SK-N-SH (cell line): ENCODE results near the gene DYNLT1. TPM values are rescaled to one million over a fixed set of nuclear protein-coding genes. Genes with fewer than 3 reads are reported as not detected.

ENCODE experiments used
- CTCF ChIA-PET: fragments of 300-600, 350-600 bp; formaldehyde crosslinking; extraction: SDS; loops from one replicate; lab custom pipeline; 2021; lab: Yijun Ruan, JAX
- POLR2A ChIA-PET: fragments of 350-600 bp; sonication (Branson Sonifier 250); formaldehyde crosslinking; extraction: SDS; loops from one replicate; lab custom pipeline; 2020; ENCODE audit warnings: antibody characterized with exemption, inconsistent platforms; lab: Yijun Ruan, JAX
- DNase-seq: peaks from one replicate; pipeline ENCODE4 v3.0.0; 2012
- H2AFZ ChIP-seq: fragments of 200-600 bp; sonication (generic); 2 replicates; pipeline ENCODE4 v1.8.1; 2016; ENCODE audit warnings: antibody characterized with exemption, mild to moderate bottlenecking, low read depth
- H3F3A ChIP-seq: fragments of 200-600 bp; sonication (generic); replicated peaks from 2 replicates; pipeline ENCODE3; 2016; ENCODE audit warnings: antibody characterized with exemption, mild to moderate bottlenecking; ENCODE audit not compliant: insufficient read depth
- H3K27ac ChIP-seq, 2 experiments: fragments of 200-500 bp in 1 of 2; fragments of 200-600 bp in 1 of 2; sonication (Bioruptor generic) in 1 of 2; sonication (generic), shearing (Covaris generic) in 1 of 2; 2 replicates each; pipeline versions ENCODE4 v1.5.1 to v1.6.1; 2014 to 2016; ENCODE audit warnings: low read depth in 2 of 2, inconsistent platforms in 1 of 2, low read length in 1 of 2, mild to moderate bottlenecking in 1 of 2, mixed read lengths in 1 of 2
- H3K27me3 ChIP-seq: fragments of 200-600 bp; sonication (generic), shearing (Covaris generic); 2 replicates; pipeline ENCODE4 v1.6.1; 2016; ENCODE audit warnings: mixed run types; ENCODE audit not compliant: insufficient read depth
- H3K36me3 ChIP-seq, 2 experiments: fragments of 200-500 bp in 1 of 2; fragments of 200-600 bp in 1 of 2; sonication (Bioruptor generic) in 1 of 2; sonication (generic) in 1 of 2; replicated peaks in 1 of 2; 2 replicates each; pipeline versions ENCODE3 to v1.5.1; 2014 to 2016; ENCODE audit warnings: low read length in 1 of 2, mild to moderate bottlenecking in 1 of 2; ENCODE audit not compliant: insufficient read depth in 2 of 2, control insufficient read depth in 1 of 2
- H3K4me1 ChIP-seq, 2 experiments: fragments of 200-500 bp in 1 of 2; fragments of 200-600 bp in 1 of 2; sonication (Bioruptor generic) in 1 of 2; sonication (generic), shearing (Covaris generic) in 1 of 2; 2 replicates each; pipeline versions ENCODE4 v1.5.1 to v1.6.1; 2014 to 2016; ENCODE audit warnings: low read depth in 1 of 2, low read length in 1 of 2, mixed run types in 1 of 2; ENCODE audit not compliant: insufficient read depth in 2 of 2, control insufficient read depth in 1 of 2
- H3K4me2 ChIP-seq: fragments of 200-600 bp; sonication (generic), shearing (Covaris generic); 2 replicates; pipeline ENCODE4 v1.6.1; 2017; ENCODE audit warnings: mixed run types
- H3K4me3 ChIP-seq, 2 experiments: fragments of 200-500 bp in 1 of 2; fragments of 200-600 bp in 1 of 2; sonication (Bioruptor generic) in 1 of 2; sonication (generic), shearing (Covaris generic) in 1 of 2; 2 replicates each; pipeline versions ENCODE4 v1.5.1 to v1.8.1; 2014 to 2016; ENCODE audit warnings: low read depth in 2 of 2, inconsistent platforms in 1 of 2, low read length in 1 of 2, mild to moderate bottlenecking in 1 of 2, mixed read lengths in 1 of 2, moderate library complexity in 1 of 2
- H3K79me2 ChIP-seq: fragments of 200-600 bp; sonication (generic); 2 replicates; pipeline ENCODE4 v1.8.1; 2017; ENCODE audit warnings: mild to moderate bottlenecking; ENCODE audit not compliant: insufficient read depth
- H3K9ac ChIP-seq: fragments of 200-600 bp; sonication (generic); 2 replicates; pipeline ENCODE4 v1.6.1; 2017; ENCODE audit warnings: mixed run types
- H3K9me2 ChIP-seq: fragments of 200-600 bp; sonication (generic); 2 replicates; pipeline ENCODE4 v1.6.1; 2017; ENCODE audit warnings: mixed run types
- H3K9me3 ChIP-seq: fragments of 200-600 bp; sonication (generic); 2 replicates; pipeline ENCODE4 v1.6.1; 2017; ENCODE audit warnings: mixed run types, mild to moderate bottlenecking, moderate library complexity
- H4K20me1 ChIP-seq: fragments of 200-600 bp; sonication (generic); 2 replicates; pipeline ENCODE4 v1.6.1; 2017; ENCODE audit warnings: mild to moderate bottlenecking, mixed run types; ENCODE audit not compliant: insufficient read depth
- FOXM1 ChIP-seq: IDR thresholded peaks from 2 replicates; pipeline ENCODE4 v1.4.0; 2012; ENCODE audit warnings: low read depth, mild to moderate bottlenecking
- GABPA ChIP-seq: IDR thresholded peaks from 2 replicates; pipeline ENCODE4 v1.4.0; 2012; ENCODE audit warnings: low read depth, mild to moderate bottlenecking
- GATA2 ChIP-seq: sonication (generic); formaldehyde crosslinking; IDR thresholded peaks from 2 replicates; pipeline ENCODE4 v1.5.0; 2020; ENCODE audit warnings: mild to moderate bottlenecking, missing genetic modification reagents
- JUND ChIP-seq: IDR thresholded peaks from 2 replicates; pipeline ENCODE4 v1.4.0; 2012
- RAD21 ChIP-seq: IDR thresholded peaks from 2 replicates; pipeline ENCODE4 v1.6.1; 2012; ENCODE audit warnings: mild to moderate bottlenecking, low read length
- RCOR1 ChIP-seq: fragments of 150-350 bp; IDR thresholded peaks from 2 replicates; pipeline ENCODE4 v1.6.1; 2017; ENCODE audit warnings: antibody characterized with exemption, low read length
- RXRA ChIP-seq: IDR thresholded peaks from 2 replicates; pipeline ENCODE4 v1.4.0; 2012; ENCODE audit warnings: low read depth, mild to moderate bottlenecking, borderline replicate concordance
- TCF12 ChIP-seq: IDR thresholded peaks from 2 replicates; pipeline ENCODE4 v1.4.0; 2012
- YY1 ChIP-seq: IDR thresholded peaks from 2 replicates; pipeline ENCODE4 v1.4.0; 2012; ENCODE audit warnings: low read depth, mild to moderate bottlenecking
- WGBS: methylation state at CpG from one replicate; pipeline ENCODE4 v1.1.6; 2017; ENCODE audit warnings: low lambda C conversion rate; 5-methylcytosine and 5-hydroxymethylcytosine counted together
- polyA plus RNA-seq, 3 experiments: library from polyadenylated mRNA; depleted of rRNA; stranded (reverse); fragments of >200 nt; gene quantifications; 2 replicates each; pipeline ENCODE4 v1.2.3, GENCODE V29; 2012
- TF ChIP-seq, protein P1 (sequence below): IDR thresholded peaks from 2 replicates; pipeline ENCODE4 v1.4.0; 2012; ENCODE audit warnings: low read depth, borderline replicate concordance
- TF ChIP-seq, protein P2 (sequence below): IDR thresholded peaks from 2 replicates; pipeline ENCODE4; 2012

DYNLT1 gene
- polyA plus RNA-seq, 1 of the 3 experiments (the other 2 are of a cell fraction), result 306 TPM

DNA sequence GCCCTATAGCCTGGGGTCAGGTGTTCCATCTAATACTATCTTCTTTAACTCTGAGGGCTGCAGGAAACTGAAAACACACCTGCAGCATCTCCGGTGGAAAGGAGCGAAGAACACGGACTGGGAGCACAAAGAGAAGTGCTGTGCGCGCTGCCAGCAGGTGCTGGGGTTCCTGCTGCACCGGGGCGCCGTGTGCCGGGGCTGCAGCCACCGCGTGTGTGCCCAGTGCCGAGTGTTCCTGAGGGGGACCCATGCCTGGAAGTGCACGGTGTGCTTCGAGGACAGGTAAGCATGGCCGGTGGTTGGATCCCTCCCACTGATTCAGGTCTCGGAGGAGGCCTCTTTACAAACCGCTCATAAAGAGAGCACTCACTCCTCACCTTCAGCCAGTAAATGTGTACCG lies 20.8 kb upstream of the DYNLT1 start:
- Histone ChIP-seq H3K9ac (no peak overlapping the region), H2AFZ (no peak overlapping the region), H4K20me1 (no peaks in the 10 kb centered on the region), H3K4me1 (no peaks in the 10 kb centered on the region), H3F3A (peaks cover 4% of the 10 kb centered on the region), H3K27me3 (no peaks in the 10 kb centered on the region), H3K27ac (no peak overlapping the region), H3K79me2 (no peaks in the 10 kb centered on the region), H3K36me3 (no peaks in the 10 kb centered on the region), H3K9me3 (no peaks in the 10 kb centered on the region), H3K9me2 (no peaks in the 10 kb centered on the region), H3K4me2 (no peak overlapping the region), H3K4me3 (no peak overlapping the region)
- 94% methylated on average over 5 of the region's 18 CpGs for WGBS
- no peak for DNase-seq
- TF ChIP-seq TCF12 (no peak), FOXM1 (no peak), JUND (no peak)
- TF ChIP-seq, protein P1, sequence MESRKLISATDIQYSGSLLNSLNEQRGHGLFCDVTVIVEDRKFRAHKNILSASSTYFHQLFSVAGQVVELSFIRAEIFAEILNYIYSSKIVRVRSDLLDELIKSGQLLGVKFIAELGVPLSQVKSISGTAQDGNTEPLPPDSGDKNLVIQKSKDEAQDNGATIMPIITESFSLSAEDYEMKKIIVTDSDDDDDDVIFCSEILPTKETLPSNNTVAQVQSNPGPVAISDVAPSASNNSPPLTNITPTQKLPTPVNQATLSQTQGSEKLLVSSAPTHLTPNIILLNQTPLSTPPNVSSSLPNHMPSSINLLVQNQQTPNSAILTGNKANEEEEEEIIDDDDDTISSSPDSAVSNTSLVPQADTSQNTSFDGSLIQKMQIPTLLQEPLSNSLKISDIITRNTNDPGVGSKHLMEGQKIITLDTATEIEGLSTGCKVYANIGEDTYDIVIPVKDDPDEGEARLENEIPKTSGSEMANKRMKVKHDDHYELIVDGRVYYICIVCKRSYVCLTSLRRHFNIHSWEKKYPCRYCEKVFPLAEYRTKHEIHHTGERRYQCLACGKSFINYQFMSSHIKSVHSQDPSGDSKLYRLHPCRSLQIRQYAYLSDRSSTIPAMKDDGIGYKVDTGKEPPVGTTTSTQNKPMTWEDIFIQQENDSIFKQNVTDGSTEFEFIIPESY, result no peak
- CTCF ChIA-PET, result interaction anchor here (1.5 kb wide), 1 partner anchor 25 kb away, joined by 4 read pairs; no protein-coding TSS in a partner anchor
- POLR2A ChIA-PET, result no interaction called here

DNA sequence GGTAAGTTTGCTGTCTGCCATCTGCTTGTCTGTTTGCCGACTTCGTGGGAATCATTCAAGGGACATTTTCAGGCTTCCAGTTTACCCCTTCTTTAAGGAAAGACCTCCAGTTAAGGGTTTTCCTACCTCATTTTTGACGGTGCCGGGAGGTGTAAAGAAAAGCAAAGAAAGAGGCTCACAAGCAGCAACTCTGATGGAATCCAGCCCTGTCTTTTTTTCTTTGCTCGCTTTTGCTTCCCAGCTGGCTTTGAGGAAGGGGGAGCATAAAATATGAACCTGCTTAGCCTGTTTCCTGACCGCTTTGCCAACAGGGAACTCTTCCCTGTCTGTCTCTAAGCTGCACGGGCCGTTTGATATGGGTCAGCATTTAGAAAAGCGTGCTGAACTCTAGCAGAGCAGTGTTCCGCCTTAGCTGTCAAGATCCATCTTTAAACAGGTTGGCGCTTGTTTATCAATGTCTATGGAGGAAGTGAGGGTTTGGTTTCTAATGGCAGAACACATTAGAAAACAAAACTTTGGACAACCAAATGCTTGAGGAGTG lies 19.2 kb upstream of the DYNLT1 start:
- POLR2A ChIA-PET, result interaction anchor here (0.6 kb wide), 1 partner anchor 14 kb away, joined by 3 read pairs; no protein-coding TSS in a partner anchor
- no peaks in the 10 kb centered on the region for H3K9me2 ChIP-seq
- no peaks in the 10 kb centered on the region for H3K27me3 ChIP-seq
- no peak overlapping the region for H2AFZ ChIP-seq
- WGBS, result 86% methylated on average over 11 of the region's 11 CpGs
- H3K4me1 ChIP-seq, result no peaks in the 10 kb centered on the region
- no peak overlapping the region for H3K4me2 ChIP-seq
- no peaks in the 10 kb centered on the region for H3K9me3 ChIP-seq
- TF ChIP-seq RAD21, result no peak
- no peak for TF ChIP-seq GATA2 (CRISPR knock-in tag)
- TF ChIP-seq GABPA, result no peak
- TF ChIP-seq YY1, result no peak
- TF ChIP-seq, protein P2, sequence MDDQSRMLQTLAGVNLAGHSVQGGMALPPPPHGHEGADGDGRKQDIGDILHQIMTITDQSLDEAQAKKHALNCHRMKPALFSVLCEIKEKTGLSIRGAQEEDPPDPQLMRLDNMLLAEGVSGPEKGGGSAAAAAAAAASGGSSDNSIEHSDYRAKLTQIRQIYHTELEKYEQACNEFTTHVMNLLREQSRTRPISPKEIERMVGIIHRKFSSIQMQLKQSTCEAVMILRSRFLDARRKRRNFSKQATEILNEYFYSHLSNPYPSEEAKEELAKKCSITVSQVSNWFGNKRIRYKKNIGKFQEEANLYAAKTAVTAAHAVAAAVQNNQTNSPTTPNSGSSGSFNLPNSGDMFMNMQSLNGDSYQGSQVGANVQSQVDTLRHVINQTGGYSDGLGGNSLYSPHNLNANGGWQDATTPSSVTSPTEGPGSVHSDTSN, result no peak
- no peak for TF ChIP-seq RXRA
- TF ChIP-seq RCOR1, result no peak
- H3K27ac ChIP-seq, result no peak overlapping the region
- DNase-seq, result no peak
- no peak overlapping the region for H3K4me3 ChIP-seq
- no peak overlapping the region for H3K9ac ChIP-seq
- H3F3A ChIP-seq, result no peaks in the 10 kb centered on the region
- no peaks in the 10 kb centered on the region for H3K79me2 ChIP-seq
- CTCF ChIA-PET, result interaction anchor here (2.1 to 2.4 kb wide), 2 partner anchors 27 to 58 kb away, joined by 5 to 7 read pairs; no protein-coding TSS in a partner anchor
- H3K36me3 ChIP-seq, result no peaks in the 10 kb centered on the region
- H4K20me1 ChIP-seq, result no peaks in the 10 kb centered on the region
